ENCODE results near the gene KRT1. TPM values are rescaled to one million over a fixed set of nuclear protein-coding genes. Genes with fewer than 3 reads are reported as not detected.

KRT1 gene
- polyA plus RNA-seq, 1 donor from 2014 or later: not detected

GRCh38 chr12:52682938-52683574 lies 2.8 kb upstream of the KRT1 start:
- Histone ChIP-seq H3K9ac (ENCODE audit: low read length) (no peak overlapping the region), H3K4me2 (ENCODE audit: low read length) (no peak overlapping the region), H4K20me1 (ENCODE audit: insufficient read depth) (no peaks in the 10 kb centered on the region), H3K27me3 (ENCODE audit: insufficient read depth, low read depth, low read length) (no peaks in the 10 kb centered on the region), H3K27ac (ENCODE audit: low read length) (no peak overlapping the region), H2AFZ (ENCODE audit: low read depth, low read length) (no peak overlapping the region), H3K9me3 (ENCODE audit: low read length) (no peaks in the 10 kb centered on the region), H3K9me2 (ENCODE audit: insufficient read depth, low read length) (no peaks in the 10 kb centered on the region), H3K4me3 (ENCODE audit: low read length) (no peak overlapping the region), H3K36me3 (ENCODE audit: insufficient read depth, low read length) (no peaks in the 10 kb centered on the region), H3K79me2 (replicated peaks; ENCODE audit: insufficient read depth, low read length) (no peaks in the 10 kb centered on the region), H3F3A (ENCODE audit: insufficient read depth, low read length, poor library complexity, severe bottlenecking) (no peaks in the 10 kb centered on the region)
- no peak for TF ChIP-seq MXI1 (conservative IDR thresholded peaks at IDR 0.05; ENCODE audit: poor library complexity, severe bottlenecking)

- Histone ChIP-seq H3K79me2 (replicated peaks; ENCODE audit: insufficient read depth, low read length) (no peaks in the 10 kb centered on the region), H3K4me3 (ENCODE audit: low read length) (no peak overlapping the region), H3F3A (ENCODE audit: insufficient read depth, low read length, poor library complexity, severe bottlenecking) (no peaks in the 10 kb centered on the region), H3K36me3 (ENCODE audit: insufficient read depth, low read length) (no peaks in the 10 kb centered on the region), H4K20me1 (ENCODE audit: insufficient read depth) (no peaks in the 10 kb centered on the region), H3K27me3 (ENCODE audit: insufficient read depth, low read depth, low read length) (no peaks in the 10 kb centered on the region), H3K9ac (ENCODE audit: low read length) (no peak overlapping the region), H3K9me3 (ENCODE audit: low read length) (no peaks in the 10 kb centered on the region), H3K27ac (ENCODE audit: low read length) (no peak overlapping the region), H3K4me2 (ENCODE audit: low read length) (no peak overlapping the region), H3K9me2 (ENCODE audit: insufficient read depth, low read length) (no peaks in the 10 kb centered on the region), H2AFZ (ENCODE audit: low read depth, low read length) (no peak overlapping the region)
- no peak for TF ChIP-seq RAD21 (conservative IDR thresholded peaks at IDR 0.05)
These were observed 2.1 kb upstream of the KRT1 start for GRCh38 chr12:52682381-52682660.

- no peaks in the 10 kb centered on the region for H3K9me3 ChIP-seq (ENCODE audit: low read length)
- H4K20me1 ChIP-seq (ENCODE audit: insufficient read depth): no peaks in the 10 kb centered on the region
These were observed 1.5 kb upstream of the KRT1 start for GRCh38 chr12:52681526-52682380.

More at GRCh38 chr12:52681526-52682380, 1.5 kb upstream of the KRT1 start:
- H3K27ac ChIP-seq (ENCODE audit: low read length): no peak overlapping the region
- H3K9me2 ChIP-seq (ENCODE audit: insufficient read depth, low read length): no peaks in the 10 kb centered on the region
- no peaks in the 10 kb centered on the region for H3K79me2 ChIP-seq (replicated peaks; ENCODE audit: insufficient read depth, low read length)
- TF ChIP-seq SMC3 (conservative IDR thresholded peaks at IDR 0.05; ENCODE audit: poor library complexity): no peak
- no peak for TF ChIP-seq REST (IDR thresholded peaks at IDR 0.05; ENCODE audit: borderline replicate concordance)
- TF ChIP-seq EP300 (conservative IDR thresholded peaks at IDR 0.05; ENCODE audit: poor library complexity, severe bottlenecking): no peak
- no peak for TF ChIP-seq TAF1 (IDR thresholded peaks at IDR 0.05; ENCODE audit: low read depth)
- TF ChIP-seq MXI1 (conservative IDR thresholded peaks at IDR 0.05; ENCODE audit: poor library complexity, severe bottlenecking): no peak
- no peak for TF ChIP-seq CTCF (IDR thresholded peaks at IDR 0.05; ENCODE audit: poor library complexity, severe bottlenecking)
- TF ChIP-seq EZH2 (IDR thresholded peaks at IDR 0.05; ENCODE audit: borderline replicate concordance, insufficient read depth, low read length, poor library complexity, severe bottlenecking): no peak
- no peak for TF ChIP-seq POLR2AphosphoS5 (IDR thresholded peaks at IDR 0.05)
- TF ChIP-seq RAD21 (conservative IDR thresholded peaks at IDR 0.05): no peak
- no peaks in the 10 kb centered on the region for H3F3A ChIP-seq (ENCODE audit: insufficient read depth, low read length, poor library complexity, severe bottlenecking)
- H3K27me3 ChIP-seq (ENCODE audit: insufficient read depth, low read depth, low read length): no peaks in the 10 kb centered on the region
- no peak overlapping the region for H3K4me3 ChIP-seq (ENCODE audit: low read length)
- no peak overlapping the region for H2AFZ ChIP-seq (ENCODE audit: low read depth, low read length)
- no peak overlapping the region for H3K9ac ChIP-seq (ENCODE audit: low read length)
- no peaks in the 10 kb centered on the region for H3K36me3 ChIP-seq (ENCODE audit: insufficient read depth, low read length)
- H3K4me2 ChIP-seq (ENCODE audit: low read length): no peak overlapping the region

Data from neural cell (in vitro differentiated cells).